Subcutaneous adipose tissue (tissue), 4 donors: ENCODE measurements around the gene SGIP1. TPM values are rescaled to one million over a fixed set of nuclear protein-coding genes. Genes with fewer than 3 reads are reported as not detected.

Source experiments
- total RNA-seq, 4 donors: library from RNA; depleted of rRNA; stranded (reverse); fragments of >200 nt; gene quantifications; one replicate each; pipeline ENCODE4 v1.1.0, GENCODE V29; 2016
- TF ChIP-seq, protein P1 (sequence below): fragments of 450-650 bp; IDR thresholded peaks from one replicate; pipeline ENCODE4 v1.5.1; 2016; ENCODE audit warnings: low read depth, mild to moderate bottlenecking, control low read depth, antibody characterized with exemption, moderate library complexity

Gene SGIP1
- total RNA-seq, 4 donors from 2014 or later = 5.9 to 23.1 (median 18.0) TPM

DNA sequence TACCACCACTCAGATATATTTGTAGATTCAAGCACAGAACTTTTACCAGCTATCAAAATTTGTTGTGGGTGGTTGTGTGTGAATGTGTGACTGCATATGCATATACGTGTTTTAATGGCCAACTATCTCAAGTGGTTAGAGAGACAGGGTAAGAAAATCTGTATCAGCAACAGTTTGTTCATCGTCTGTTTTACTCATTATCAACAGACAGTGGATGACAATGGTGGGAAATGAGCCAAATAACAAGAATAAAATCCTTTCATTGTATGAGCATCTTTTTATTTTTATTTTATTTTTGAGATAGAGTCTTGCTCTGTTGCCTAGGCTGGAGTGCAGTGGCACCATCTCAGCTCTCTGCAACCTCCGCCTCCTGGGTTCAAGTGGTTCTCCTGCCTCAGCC is 195.6 kb downstream of the SGIP1 start:
- TF ChIP-seq, protein P1, sequence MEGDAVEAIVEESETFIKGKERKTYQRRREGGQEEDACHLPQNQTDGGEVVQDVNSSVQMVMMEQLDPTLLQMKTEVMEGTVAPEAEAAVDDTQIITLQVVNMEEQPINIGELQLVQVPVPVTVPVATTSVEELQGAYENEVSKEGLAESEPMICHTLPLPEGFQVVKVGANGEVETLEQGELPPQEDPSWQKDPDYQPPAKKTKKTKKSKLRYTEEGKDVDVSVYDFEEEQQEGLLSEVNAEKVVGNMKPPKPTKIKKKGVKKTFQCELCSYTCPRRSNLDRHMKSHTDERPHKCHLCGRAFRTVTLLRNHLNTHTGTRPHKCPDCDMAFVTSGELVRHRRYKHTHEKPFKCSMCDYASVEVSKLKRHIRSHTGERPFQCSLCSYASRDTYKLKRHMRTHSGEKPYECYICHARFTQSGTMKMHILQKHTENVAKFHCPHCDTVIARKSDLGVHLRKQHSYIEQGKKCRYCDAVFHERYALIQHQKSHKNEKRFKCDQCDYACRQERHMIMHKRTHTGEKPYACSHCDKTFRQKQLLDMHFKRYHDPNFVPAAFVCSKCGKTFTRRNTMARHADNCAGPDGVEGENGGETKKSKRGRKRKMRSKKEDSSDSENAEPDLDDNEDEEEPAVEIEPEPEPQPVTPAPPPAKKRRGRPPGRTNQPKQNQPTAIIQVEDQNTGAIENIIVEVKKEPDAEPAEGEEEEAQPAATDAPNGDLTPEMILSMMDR = no peak

DNA sequence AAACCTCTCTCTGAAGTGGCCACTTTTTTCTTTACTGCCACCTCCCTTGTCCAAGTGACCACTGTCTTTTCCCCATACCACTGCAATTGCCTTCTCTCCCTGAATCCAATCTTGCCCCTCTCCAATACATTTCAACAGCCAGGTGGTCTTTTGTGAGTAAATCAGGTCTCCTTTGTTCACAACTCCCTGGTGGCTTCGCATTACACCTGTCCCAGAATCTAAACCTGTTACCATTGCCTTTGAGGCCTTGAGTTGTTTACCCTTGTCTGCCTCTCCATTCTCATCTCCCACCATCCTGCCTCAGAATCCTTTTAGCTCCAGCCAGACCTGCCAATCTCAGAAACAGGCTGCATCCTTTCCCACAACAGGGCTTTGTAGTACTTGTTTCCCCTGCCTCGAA is 196.5 kb downstream of the SGIP1 start:
- TF ChIP-seq, protein P1 = no peak

DNA sequence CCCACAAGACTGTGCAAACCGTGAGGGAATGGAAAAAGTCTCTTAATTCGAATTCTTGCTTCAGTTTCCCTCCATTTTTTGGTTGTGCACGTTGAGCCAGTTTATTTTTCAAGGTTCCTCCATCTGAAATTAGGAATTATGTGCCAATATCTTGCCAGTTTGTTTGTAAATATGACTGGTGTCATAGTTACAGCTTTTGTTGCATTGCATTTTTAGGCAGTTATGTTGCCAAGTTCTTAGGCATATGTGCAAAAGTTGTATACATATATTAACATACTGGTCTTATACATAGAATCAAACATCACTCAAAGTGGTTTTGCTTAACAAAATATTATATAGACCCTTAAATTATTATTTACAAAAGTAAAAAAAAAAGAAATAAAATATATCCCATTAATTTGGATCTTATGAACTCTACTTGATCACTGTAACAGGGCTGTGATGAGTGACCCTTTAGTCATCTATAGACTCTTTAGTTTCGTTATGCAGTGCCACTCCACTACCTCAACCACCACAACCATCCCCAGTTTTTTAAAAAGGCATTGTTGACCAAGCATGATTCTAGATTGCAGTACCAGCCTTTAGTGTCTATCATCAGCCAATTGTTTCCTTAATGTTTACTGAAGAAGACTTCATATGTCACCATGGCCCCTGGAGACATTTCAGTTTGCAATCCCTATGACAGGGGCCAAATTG is 197.4 kb downstream of the SGIP1 start:
- TF ChIP-seq, protein P1 = no peak

DNA sequence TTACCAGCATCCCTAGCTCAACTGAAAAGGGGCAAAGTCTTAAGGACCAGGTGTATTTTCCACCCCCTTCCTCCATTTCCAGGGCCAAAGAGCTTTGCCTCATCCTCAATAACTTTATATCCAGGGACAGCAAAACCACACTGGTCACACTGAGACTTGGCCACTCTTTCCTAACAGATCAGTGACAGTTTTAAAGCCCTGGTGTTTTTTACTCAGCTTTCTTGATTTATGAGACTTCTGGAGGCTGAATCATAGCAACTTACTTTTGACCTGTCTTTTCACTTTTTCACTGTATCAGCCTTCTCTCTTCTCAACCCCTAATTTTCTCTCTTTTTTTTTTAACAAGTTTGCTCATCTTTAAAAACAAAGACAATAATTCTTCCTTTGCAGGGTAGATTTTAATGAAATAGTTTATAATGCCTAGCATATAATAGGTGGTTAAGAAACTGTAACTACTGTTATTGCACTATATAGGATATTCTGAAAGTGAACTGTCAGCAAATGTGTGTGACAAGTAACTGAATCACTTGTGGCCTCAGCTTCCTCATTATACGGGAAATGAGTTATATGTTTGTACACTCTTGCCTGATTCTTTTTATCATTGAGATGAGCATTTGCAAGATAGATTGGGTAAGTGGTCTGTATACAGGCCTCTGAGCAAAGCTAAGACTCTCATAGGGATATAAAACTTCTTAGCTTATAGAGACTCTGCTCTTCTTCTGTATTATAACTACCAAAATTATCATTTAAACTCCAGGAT is 198.6 kb downstream of the SGIP1 start:
- TF ChIP-seq, protein P1 = no peak

DNA sequence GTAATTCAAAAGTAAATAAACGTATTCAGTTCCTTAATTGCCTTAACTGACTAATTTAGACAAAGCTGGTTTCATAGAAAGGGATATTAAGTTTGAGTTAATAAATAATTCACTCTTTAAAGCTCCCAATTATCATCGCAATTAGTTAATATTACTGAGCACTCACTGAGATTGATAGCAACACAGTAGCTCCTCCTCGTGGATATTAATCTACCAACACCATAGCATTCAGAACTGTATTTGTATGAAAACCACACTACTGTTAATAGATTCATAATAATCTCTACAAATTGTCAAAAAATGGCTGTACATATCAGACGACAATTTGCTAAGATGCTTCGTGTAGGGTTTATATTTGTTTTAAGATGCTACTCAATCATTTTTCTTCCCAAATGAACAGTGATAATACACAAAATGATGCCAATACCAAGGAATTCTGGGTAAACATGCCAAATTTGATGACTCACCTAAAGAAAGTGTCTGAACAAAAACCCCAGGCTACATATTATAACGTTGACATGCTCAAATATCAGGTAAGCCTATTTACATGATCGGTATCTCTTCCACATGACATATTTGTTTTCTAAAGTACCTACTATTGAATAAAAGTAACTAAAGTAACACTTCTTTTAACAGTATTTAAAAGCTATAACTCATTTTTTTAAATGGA is 199.5 kb downstream of the SGIP1 start:
- TF ChIP-seq, protein P1 = no peak

DNA sequence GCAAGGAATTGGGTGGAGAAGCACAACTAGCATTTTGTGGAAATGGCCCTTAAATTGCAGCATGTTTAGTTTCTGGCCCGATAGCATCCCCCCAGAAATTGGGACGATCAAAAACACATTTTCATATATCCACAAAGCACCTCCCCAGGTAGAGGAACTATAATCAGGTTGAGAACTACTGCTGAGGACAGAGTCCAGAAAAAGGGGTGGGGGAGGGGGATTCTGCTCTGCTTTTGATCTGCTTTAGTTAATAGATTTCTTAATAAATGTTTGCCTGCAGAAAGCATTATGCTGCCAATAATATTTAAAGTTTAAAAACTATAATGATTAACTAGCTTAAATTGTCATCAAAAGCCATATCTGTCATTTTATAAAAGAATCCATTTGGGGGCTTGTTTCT is 203.9 kb downstream of the SGIP1 start:
- TF ChIP-seq, protein P1 = no peak
